Activated T-helper 1 cell treated with anti-CD3 and anti-CD28 coated beads, Interleukin-2, amount 50 U/mL, for 16 hours (primary cell): ENCODE results near the gene TAF11L2.
"Not testable (repeated sequence)": the region's sequence is repeated elsewhere in the genome, so short reads cannot be mapped to it uniquely, and the experiment has no call there.

Experiments
- DNase-seq, 2 donors: peaks; one replicate each; pipeline ENCODE4 v3.0.0-alpha.2; 2020; ENCODE audit warnings: low read depth in 1 of 2, low spot score in 1 of 2

Gene TAF11L2

DNA sequence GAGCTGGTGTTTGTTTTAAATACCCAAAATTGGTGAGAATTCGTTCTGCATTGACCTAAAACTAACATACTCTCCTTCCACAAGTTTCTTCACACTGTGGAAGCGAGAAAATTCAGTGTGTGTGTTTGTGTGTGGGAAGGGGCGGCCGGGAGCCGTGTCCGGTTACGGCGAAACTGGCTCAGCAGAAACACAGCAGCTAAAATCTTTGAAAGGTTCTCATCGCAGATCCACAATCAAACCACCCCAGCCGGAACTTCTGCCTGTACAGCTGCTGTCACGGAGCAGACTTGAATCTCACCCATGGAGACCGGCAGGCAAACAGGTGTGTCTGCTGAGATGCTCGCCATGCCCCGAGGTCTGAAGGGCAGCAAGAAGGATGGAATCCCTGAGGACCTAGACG lies 26.9 kb downstream of the TAF11L2 start, which contains the start of gene TAF11L5:
TSS of gene TAF11L5 (plus strand) at position 301 of the 400 bp plus-strand sequence.
- not testable (repeated sequence) for DNase-seq

DNA sequence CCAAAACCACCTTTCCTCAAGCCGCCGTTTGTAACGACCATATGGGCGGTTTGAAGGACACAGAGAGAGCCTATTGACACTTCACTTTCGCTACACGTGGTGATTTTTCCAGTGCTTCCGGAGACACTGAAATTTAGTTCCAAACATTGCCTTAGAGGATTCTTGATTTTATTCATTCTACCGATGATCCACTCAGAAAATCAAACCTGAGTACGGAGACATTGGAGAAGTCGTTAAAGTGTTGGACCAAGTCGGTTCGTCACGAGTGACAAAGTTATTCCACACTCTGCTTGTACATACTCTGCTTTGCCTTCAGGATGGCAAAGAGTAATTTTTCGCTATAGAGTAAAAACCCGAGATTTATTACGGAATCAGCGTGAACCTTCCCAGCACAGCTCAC lies 28.5 kb downstream of the TAF11L2 start:
- not testable (repeated sequence) for DNase-seq

DNA sequence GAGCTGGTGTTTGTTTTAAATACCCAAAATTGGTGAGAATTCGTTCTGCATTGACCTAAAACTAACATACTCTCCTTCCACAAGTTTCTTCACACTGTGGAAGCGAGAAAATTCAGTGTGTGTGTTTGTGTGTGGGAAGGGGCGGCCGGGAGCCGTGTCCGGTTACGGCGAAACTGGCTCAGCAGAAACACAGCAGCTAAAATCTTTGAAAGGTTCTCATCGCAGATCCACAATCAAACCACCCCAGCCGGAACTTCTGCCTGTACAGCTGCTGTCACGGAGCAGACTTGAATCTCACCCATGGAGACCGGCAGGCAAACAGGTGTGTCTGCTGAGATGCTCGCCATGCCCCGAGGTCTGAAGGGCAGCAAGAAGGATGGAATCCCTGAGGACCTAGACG lies 30.3 kb downstream of the TAF11L2 start, which contains the start of gene TAF11L6:
TSS of gene TAF11L6 (plus strand) at position 301 of the 400 bp plus-strand sequence.
- DNase-seq = not testable (repeated sequence)
